ENCODE results near the gene JPH3. TPM values are rescaled to one million over a fixed set of nuclear protein-coding genes. Genes with fewer than 3 reads are reported as not detected.

The JPH3 gene
- total RNA-seq, 2 donors from 2014 or later, result 0.18 to 0.39 TPM

DNA sequence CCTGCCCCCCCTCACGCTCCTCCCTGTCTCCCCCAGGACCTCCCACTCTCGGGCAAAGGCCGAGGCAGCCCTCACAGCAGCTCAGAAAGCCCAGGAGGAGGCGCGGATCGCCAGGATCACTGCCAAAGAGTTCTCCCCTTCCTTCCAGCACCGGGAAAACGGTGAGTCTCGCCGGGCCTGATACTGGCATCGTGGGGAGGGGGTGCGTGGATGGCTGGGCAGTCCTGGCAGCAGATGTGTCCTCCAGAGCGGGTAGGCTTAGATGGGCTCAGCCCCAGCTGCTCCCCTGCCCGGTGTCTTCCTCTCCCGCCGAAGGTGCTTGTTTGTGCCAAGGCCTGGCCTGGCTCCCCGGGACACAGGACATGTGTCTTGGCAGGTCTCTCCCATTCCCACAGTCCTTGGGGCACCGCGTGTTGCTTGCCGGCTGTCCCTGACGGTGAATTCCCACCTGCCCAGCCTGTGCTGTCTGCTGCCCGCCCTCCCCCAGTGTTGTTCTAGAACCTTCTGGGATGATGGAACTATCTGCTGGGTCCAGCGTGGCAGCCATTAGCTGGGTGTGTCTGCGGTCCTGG, 81.9 kb downstream of the JPH3 start:
- intact Hi-C loops (cut with DNase I, micrococcal nuclease), result no loop called here
- ATAC-seq (no peak), DNase-seq (no peak)

- ATAC-seq (no peak), DNase-seq (no peak)
- intact Hi-C loops (cut with DNase I, micrococcal nuclease), result no loop called here
Observed at GRCh38 chr16:87684711-87685404, 82.5 kb downstream of the JPH3 start.

DNA sequence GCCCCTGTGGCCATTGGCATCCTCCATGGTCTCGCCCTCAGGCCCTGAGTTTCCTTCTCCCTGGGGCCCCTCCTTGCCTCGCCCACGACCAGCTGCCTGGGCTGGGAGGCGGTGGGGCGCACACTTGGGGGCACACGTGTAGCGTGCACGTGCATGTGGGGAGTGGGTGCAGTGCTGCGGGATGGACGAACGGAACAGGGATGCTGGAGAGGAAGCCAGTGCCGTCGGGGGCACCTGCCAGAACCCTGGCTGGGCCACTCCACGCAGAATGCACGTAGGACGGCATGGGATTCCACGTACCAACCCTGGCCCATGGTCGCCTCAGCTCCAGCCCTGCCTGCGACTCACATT, 83.1 kb downstream of the JPH3 start:
- DNase-seq, result no peak
- ATAC-seq, result no peak
- intact Hi-C loops (cut with DNase I, micrococcal nuclease), result no loop called here

DNA sequence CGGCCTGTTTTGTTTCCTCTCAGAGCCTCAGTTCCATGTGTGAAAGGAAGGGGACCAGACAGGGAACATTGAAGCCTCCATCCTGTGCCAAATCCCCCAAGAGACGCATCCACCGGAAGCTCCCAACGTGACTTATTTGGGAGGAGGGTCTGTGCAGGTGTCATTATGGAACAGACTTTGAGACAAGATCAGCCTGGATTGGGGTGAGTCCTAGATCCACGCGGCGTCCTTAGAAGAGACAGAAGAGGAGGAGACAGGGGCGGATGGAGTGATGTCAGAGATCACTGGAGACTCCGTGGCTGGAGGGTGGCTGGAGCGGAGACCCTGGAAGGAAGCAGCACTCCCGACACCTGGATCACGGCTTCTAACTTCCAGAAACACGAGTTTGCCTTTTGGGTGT, 83.5 kb downstream of the JPH3 start:
- ATAC-seq (no peak), DNase-seq (no peak)
- intact Hi-C loops (cut with DNase I, micrococcal nuclease), result no loop called here

GRCh38 chr16:87686697-87687096, 84.4 kb downstream of the JPH3 start:
- intact Hi-C loops (cut with DNase I, micrococcal nuclease), result no loop called here
- no peak for ATAC-seq
- DNase-seq, result no peak

DNA sequence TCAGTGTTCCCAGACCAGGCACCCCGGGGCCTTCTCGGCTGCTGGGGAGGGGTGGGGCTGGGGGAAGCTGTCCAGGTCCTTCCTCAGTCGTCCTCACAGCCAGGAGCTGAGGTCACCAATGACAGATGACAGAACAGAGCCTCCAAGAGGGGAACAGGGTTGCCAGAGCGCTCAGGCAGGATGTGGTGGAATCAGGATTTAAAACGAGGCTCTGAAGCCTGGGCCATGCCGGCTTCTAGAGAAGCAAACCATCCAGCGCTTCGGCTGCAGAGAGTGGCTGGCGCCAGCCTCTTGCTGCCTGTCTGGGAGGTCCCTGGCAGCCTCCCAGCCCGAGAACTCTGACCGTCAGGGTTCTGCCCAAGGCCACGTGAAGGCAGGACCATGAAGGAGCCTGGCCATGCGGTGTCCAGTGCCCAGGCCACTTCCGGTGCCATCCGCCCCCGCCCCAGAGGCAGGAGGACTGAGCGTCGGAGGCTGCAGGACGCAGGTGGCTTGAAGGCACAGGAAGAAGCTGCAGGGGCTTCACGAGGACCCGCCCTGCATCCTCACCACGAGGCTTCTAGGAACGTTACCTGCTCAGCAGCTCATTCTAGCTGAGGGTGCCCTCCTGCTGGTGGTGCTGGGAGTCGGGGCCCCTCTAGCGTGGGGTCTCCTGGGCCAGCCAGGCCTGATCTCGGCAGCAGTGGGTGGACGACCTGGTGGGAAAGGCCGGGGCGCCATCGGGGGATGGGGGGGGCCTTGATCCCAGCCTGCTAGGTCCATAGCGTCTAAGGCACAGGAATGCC, 85.0 kb downstream of the JPH3 start:
- intact Hi-C loops (cut with DNase I, micrococcal nuclease), result no loop called here
- no peak for ATAC-seq
- DNase-seq, result no peak

GRCh38 chr16:87687998-87688529, 85.8 kb downstream of the JPH3 start:
- ATAC-seq, result no peak
- no peak for DNase-seq
- intact Hi-C loops (cut with DNase I, micrococcal nuclease), result no loop called here

DNA sequence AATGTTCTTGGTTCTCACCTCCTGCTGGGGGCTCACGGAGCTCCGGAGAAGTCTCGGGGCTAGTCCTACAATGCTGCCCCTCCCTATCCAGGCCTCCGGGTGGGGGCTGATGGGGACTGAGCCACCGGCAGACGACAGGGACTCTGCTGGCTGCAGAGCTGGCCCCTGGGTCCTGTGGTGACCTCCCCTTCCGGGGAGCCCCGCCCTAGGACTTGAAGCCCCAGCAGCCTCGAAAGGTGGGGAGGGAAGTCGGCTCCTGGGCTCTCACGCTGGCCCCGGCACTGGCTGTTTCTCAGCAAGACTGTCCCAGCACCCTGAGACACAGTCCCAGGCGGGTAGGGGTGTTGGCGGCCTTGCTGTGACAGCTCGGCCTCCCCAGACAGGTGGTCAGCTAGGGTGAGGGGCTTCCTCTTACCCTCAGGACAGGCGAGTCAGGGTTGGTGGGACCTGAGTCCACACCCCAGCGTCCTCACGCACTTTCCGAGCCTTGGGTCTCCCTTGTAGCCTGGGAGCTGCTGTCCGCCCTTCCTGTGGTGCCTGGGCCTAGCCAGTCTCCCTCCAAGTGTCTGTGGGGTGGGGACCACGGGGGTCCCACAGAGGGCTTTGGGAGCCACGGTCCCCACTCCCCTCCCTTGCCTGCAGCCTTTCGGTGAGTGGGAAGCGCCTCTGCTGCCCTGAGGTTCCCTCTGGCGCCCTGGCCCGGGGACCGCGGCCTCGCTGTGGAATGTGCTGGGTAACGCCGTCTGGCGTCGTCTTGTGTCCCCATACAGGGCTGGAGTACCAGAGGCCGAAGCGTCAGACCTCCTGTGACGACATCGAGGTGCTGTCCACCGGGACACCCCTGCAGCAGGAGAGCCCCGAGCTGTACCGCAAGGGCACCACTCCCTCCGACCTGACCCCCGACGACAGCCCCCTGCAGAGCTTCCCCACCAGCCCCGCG, 86.8 kb downstream of the JPH3 start:
- DNase-seq, result no peak
- no peak for ATAC-seq
- intact Hi-C loops (cut with DNase I, micrococcal nuclease), result no loop called here

DNA sequence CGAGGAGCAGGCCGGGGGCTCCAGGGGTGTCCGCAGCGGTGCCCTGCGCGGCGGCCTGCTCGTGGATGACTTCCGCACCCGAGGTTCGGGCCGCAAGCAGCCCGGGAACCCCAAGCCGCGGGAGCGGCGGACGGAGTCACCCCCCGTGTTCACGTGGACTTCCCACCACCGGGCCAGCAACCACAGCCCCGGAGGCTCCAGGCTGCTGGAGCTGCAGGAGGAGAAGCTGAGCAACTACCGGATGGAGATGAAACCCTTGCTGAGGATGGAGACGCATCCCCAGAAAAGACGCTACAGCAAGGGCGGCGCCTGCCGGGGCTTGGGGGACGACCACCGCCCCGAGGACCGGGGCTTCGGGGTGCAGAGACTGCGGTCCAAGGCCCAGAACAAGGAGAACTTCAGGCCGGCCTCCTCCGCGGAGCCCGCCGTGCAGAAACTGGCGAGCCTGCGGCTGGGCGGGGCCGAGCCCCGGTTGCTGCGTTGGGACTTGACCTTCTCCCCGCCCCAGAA, 87.7 kb downstream of the JPH3 start:
- DNase-seq (no peak), ATAC-seq (no peak)
- intact Hi-C loops (cut with DNase I, micrococcal nuclease), result no loop called here

DNA sequence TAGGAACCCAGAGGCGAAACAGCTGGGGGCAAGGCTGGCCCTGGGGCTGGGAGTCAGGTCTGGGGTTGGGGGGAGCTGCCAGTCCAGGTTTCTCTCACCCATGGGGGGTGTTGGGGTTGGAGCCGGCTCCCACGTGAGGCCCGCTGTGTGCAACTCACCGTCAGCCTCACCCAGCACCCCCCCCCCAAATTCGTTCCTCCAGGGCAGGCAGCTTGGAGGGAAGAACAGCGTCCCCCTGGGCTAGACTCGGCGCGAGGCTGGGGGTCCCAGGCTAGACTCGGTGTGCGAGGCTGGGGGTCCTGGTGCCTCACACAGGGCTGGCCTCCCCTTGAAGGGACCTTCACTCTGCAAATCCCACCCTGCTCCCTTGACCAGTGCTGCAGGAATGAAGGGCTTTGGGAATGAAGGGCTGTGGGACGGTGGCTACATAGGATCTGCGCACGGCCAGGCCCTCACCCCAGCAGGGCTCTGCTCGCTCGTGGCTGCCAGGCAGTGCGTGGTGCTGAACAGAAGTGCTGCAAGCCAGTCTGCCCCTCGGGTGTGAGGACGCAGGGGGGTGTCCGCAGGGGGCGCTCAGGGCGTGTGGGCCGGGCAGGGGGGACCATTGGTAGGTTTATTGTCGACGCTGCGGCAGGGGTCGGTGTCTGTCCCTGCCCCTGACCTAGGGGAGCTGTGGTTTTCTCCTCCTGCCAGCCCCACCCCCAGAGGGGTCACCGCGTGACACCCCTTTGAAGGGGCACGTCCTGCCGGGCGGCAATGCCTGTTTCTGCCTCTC, 88.8 kb downstream of the JPH3 start:
- intact Hi-C loops (cut with DNase I, micrococcal nuclease), result no loop called here
- ATAC-seq (no peak), DNase-seq (no peak)

DNA sequence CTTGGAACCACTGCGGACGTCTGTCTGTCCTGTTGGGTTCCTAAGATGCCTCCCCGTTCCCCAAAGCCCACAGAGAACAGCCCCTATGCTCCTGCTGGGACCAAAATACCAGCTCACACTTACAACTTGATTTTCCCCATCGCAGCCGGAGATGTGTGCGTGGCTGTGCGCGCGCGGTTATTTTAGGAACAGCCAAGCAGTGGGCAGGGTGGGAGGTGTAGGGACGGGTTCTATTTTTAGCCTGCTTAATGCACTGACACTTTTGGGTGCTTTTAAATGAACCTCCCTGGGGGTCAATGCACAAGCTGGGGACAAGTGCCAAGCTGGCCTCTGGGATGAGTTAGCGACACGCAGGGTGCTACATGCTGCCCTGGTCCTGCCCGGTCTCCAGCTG, 89.4 kb downstream of the JPH3 start:
- intact Hi-C loops (cut with DNase I, micrococcal nuclease), result no loop called here
- ATAC-seq, result no peak
- no peak for DNase-seq

DNA sequence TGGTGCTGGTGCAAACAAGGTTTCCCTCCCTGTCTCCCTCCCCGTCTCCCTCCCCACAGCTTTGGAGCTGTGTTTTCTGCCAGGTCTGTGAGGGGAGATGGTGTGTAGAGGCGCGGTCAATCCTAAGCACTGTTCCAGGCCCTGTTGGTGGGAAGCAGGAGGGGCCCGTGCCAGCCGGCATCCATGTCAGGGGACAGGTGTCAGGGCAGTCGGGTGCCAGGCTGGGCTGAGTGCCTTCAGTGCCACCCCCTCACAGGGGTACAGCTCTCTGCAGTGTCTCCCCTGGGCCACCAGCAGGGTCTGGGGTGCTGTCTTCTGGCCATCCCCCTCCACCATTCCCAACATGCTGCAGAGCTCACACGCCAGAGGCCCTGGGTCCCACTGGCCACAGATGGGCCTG, 89.9 kb downstream of the JPH3 start:
- intact Hi-C loops (cut with DNase I, micrococcal nuclease), result no loop called here
- ATAC-seq (peak; percentile 11), DNase-seq (no peak)

DNA sequence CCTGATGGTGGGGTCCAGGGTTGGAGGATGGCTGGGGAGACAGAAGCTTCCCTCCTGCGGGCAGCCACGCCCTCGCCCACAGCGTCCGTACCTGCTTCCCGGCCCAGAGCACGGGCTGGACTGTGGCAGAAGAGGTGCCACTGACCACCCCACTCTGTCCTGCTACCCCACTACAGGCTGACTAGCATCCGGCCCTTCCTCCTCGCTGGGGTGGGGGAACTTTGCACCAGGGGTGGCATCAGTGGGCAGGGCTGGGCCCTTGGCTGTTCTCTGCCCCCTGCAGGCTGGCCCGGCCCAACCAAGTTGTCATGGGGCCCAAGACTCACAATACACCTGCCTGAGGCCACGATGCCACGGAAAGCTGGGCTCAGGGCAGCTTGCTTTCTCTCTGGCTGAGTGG, 90.4 kb downstream of the JPH3 start:
- DNase-seq (no peak), ATAC-seq (peak; percentile 22)
- intact Hi-C loops (cut with DNase I, micrococcal nuclease), result no loop called here

DNA sequence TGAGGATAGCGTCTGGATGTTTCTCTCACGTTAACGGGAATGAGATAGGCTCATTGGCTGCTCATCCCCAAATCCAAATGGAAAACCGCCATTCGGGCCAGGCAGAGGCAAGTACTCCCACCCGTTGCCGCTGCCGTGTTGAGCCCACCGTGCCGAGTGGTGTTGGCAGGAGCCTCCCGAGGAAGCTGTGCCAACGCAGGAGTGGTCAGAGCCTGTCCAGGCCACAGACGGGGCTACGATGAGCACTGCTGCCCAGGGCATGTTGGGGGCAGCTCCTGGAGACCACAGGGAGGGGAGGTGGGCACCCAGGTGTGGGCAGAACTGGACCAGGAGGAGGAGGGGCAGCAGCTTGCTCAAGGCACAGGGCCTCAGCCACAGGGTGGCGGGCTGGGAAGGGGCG, 91.5 kb downstream of the JPH3 start:
- DNase-seq (no peak), ATAC-seq (no peak)
- intact Hi-C loops (cut with DNase I, micrococcal nuclease), result no loop called here

- DNase-seq, result no peak
- no peak for ATAC-seq
- intact Hi-C loops (cut with DNase I, micrococcal nuclease), result no loop called here
Observed at GRCh38 chr16:87694441-87695125, 92.3 kb downstream of the JPH3 start.

GRCh38 chr16:87695534-87695933, 93.2 kb downstream of the JPH3 start:
- ATAC-seq (no peak), DNase-seq (no peak)
- intact Hi-C loops (cut with DNase I, micrococcal nuclease), result no loop called here

DNA sequence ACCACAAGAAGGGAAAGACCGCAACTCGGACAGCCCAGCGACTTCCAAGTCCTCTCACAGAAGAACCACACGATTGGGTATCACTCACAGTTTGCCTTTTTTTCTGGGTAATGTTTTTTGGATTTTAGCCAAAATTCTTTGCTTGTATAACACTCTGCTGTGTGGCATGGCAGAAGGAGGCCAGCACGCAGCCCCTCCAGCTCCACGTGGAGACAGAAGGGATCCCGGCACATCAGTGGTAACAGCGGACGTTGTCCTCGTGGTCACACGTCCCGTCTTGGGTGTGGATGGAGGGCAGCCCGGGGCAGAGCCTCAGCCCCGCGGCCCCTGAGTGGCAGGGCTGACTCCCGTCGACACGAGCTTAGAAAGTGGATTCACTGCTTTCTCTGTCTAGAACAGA, 94.4 kb downstream of the JPH3 start:
- DNase-seq, result no peak
- intact Hi-C loops (cut with DNase I, micrococcal nuclease), result no loop called here
- no peak for ATAC-seq

DNA sequence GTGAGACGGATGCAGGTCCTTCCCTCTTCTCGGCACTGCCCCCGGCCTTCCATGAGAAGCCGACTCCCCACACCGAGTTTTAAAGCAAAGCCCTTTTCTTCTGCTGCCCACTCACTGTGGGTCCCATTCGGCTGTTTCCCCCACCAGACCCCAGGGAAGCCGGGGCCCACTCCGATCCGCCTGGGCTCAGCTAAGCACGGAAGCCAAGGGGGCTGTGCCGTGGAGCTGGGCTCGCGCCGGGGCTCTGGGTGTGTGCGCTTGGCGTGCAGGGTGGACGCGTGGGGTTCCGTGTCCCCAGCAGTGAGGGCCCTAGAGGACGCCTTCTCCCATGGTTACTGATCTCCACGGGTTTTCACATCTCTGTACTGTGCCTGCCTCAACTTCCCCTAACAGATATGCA, 94.9 kb downstream of the JPH3 start:
- ATAC-seq (no peak), DNase-seq (no peak)
- intact Hi-C loops (cut with DNase I, micrococcal nuclease), result no loop called here

All from left colon (tissue), 2 donors.